GM19025 (cell line): Measurements from ENCODE around the gene ANKRD10.
"Not testable (repeated sequence)": the region's sequence is repeated elsewhere in the genome, so short reads cannot be mapped to it uniquely, and the experiment has no call there.

Experiments used
- ATAC-seq: cut with Tn5 transposase; IDR thresholded peaks from one replicate; pipeline ENCODE4 v1.9.1; 2021; ENCODE audit warnings: mild to moderate bottlenecking, low read depth, moderate library complexity; ENCODE audit not compliant: unreplicated experiment

Gene ANKRD10

GRCh38 chr13:110869805-110870706 lies 44.8 kb downstream of the ANKRD10 start:
- ATAC-seq: no peak

- no peak for ATAC-seq
Measured at GRCh38 chr13:110869231-110869804, 45.6 kb downstream of the ANKRD10 start.

GRCh38 chr13:110868720-110869119 lies 46.1 kb downstream of the ANKRD10 start:
- no peak for ATAC-seq

- ATAC-seq: no peak
Measured at GRCh38 chr13:110867380-110867779, 47.5 kb downstream of the ANKRD10 start.

GRCh38 chr13:110866491-110867170 lies 48.2 kb downstream of the ANKRD10 start:
- ATAC-seq: no peak

GRCh38 chr13:110863685-110864084 lies 51.2 kb downstream of the ANKRD10 start:
- no peak for ATAC-seq

DNA sequence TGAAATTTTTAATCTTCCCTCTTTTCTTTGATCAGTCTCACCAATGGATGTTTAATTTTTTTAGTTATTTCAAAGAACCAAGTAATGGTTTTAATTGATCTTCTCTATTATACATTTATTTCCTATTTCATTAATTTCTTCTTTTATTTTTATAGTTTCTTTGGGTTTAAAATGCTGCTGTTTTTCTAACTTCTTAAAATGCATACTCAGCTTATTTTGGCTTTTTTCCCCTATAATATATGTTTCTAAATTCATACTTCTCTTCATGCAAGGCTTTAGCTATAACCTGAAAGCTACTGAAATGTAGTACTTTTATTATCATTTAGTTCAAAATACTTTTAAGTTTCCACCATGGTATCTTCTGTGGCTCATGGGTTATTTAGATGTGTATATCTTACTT lies 53.9 kb downstream of the ANKRD10 start:
- no peak for ATAC-seq

- ATAC-seq: peak; percentile 64
Measured at GRCh38 chr13:110856942-110857835, 57.7 kb downstream of the ANKRD10 start.

GRCh38 chr13:110855363-110855762 lies 59.5 kb downstream of the ANKRD10 start:
- no peak for ATAC-seq

DNA sequence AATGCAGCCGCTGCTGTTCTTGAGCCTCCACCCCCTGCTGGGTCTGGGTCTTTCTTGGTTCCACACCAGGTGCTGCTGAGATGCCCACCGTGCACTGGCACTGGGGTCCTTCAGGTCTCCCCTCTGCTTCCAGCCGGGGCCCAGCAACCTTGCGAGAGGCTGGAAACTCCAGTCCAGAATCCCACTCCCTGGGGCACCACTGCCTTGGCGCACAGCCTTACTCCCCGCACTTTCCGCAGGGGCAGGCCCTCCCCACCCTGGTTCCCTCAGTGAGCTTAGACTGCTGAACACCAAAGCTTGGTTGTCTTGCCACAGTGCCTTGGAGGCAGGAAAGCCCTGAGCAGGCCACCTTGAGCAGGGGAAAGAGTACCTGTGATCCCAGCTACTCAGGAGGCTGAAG lies 60.0 kb downstream of the ANKRD10 start:
- no peak for ATAC-seq

DNA sequence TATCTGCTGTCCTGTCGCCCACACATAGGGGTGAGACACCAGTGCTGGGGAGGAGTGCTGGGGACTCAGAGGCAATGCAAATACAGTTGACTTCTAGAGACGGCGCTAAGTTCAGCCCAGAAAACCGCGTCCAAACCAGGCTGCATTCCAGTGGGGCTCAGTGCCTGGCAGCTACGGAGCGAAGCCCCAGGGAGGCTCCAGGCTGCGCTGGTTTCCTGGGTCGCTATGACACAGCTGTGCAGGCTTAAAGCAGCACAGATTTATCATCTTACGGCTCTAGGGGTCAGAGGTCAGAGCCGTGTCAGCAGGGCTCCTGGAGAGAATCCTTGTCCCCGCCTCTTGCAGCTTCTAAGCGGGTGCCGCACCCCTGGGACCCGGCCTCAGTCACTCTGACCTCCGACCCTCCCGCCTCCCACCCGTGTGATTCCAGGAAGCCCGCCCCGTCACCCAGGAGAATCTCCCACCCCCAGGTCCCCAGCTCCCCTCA lies 61.6 kb downstream of the ANKRD10 start:
- no peak for ATAC-seq

DNA sequence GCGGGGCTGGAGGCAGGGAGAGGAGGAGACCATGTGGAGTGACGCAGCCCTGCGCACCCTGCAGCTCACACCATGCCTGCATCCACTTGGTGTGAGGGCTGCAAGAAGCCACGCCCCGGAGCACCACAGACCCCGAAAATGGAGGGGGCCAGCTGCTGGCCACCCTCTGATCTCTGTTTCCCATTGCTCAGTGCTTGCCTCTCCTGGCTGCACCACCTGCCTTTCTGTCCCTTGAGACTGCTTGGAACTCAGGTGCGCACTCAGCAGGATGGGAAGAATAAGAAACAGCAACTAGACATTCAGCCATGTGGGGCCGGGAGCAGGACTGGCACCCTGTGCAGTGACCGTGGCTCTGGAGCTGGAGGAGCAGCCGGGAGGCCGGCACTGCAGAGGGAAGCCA lies 64.0 kb downstream of the ANKRD10 start:
- ATAC-seq: no peak

DNA sequence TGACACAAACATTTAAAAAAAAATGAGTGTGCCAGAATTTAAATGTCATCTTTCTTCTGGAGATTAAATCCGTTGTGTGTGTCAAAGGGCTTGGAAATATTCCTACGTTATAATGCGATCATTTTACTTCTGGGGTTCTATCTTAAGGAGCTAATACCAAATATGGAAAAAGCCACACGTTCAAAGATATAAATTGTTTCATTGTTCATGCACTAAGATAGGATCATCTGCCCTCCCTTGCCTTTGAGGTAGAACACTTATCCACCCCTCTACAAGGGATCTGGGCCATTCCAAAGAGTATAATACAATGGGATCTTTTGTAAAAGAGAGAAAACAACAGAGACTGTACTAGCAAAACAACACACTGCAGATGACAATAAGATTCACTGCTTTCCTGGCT lies 64.9 kb downstream of the ANKRD10 start:
- ATAC-seq: no peak

GRCh38 chr13:110845520-110845919 lies 69.3 kb downstream of the ANKRD10 start:
- ATAC-seq: no peak

DNA sequence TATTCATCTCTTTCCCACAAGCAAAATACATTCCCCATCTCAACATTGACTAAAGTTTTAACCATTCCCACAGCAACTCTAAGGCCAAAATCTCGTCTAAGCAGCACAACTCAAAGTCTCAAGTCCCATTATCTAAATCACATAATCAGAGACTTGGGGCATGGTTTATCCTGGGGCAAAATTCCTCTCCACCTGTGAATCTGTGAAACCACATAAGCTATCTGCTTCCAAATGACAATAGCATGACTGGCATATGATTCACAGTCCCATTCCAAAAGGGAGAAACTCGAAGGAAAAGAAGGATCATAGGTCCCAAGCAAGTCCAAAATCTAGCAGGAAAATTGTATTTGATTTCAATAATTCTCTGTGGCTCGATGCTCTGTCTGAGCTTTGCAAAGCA lies 73.0 kb downstream of the ANKRD10 start:
- no peak for ATAC-seq

GRCh38 chr13:110841406-110841805 lies 73.5 kb downstream of the ANKRD10 start:
- ATAC-seq: no peak

DNA sequence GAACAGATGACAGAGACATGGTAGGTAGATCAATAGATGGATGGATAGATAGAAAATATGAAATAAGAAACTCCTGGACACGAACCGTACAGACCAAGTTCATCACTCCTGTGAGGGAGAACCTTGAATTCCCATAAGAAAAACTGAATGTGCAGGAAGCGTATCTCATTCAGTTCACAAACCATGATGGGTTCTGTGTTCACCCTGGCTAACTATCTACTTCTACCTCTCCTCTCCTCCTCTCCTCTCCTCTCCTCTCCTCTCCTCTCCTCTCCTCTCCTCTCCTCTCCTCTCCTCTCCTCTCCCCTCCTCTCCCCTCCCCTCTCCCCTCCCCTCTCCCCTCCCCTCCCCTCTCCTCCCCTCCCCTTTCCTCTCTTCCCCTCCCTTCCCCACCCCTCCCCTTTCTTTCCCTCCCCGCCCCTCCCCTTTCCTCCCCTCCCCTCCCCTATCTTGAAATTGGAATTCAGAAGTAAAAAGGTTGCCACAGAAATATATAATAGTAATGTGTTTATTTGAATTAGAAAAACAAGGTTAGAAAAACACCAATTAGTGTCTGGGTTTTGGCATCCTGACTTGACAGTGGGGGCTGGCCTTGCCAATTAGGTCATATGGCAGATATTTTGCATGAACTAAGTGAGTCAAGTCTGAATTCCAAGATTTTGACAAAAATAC lies 75.9 kb downstream of the ANKRD10 start:
- ATAC-seq: no peak

DNA sequence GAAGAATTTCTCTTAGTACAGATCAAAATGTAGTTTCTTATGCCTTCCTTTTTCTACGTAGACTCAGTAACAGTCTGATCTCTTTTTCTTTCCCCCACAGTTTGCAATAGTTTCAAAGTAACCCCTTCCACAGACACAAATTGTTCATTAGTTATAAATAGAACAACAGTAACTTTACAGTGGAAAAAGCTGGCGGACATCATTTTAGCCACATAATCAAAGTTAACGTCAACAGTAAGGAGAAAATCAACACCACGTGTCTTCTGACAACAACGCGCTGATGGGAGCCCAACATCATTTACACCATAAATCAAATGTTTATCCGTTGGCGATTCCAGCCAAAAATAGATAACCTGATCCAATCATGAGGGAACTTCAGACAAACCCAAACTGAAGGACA lies 76.8 kb downstream of the ANKRD10 start:
- ATAC-seq: no peak

DNA sequence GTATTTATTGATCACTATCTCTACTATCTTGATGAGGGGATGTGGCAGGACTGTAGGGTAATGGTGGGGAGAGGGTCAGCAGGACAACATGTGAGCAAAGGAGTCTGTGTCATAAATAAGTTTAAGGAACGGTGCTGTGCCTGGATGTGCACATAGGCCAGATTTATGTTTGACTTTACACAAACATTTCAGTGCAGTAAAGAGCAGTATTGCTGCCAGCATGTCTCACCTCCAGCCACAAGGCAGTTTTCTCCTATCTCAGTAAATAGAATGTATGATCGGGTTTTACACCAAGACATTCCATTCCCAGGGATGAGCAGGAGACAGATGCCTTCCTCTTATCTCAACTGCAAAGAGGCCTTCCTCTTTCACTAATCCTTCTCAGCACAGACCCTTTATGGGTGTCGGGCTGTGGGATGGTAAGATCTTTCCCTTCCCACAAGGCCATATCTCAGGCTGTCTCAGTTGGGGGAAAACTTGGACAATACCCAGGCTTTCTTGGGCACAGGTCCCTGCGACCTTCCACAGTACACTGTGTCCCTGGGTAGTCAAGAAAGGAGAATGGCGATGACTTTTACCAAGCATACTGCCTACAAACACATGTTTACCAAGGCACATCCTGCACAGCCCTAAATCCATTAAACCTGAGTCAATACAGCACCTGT lies 77.3 kb downstream of the ANKRD10 start:
- ATAC-seq: not testable (repeated sequence)
